IPS-15b (cell line): ENCODE measurements around the gene AHCYL2.
"Not testable (repeated sequence)": the region's sequence is repeated elsewhere in the genome, so short reads cannot be mapped to it uniquely, and the experiment has no call there.

ENCODE experiments used
- H3K27me3 ChIP-seq: one replicate; pipeline ENCODE4 v1.6.1; 2013; ENCODE audit warnings: low read length; ENCODE audit not compliant: control insufficient read depth, insufficient read depth
- H3K36me3 ChIP-seq: one replicate; pipeline ENCODE4 v1.6.1; 2013; ENCODE audit warnings: low read length; ENCODE audit not compliant: control insufficient read depth, insufficient read depth
- H3K4me1 ChIP-seq: one replicate; pipeline ENCODE4 v1.6.1; 2013; ENCODE audit warnings: mild to moderate bottlenecking, low read length; ENCODE audit not compliant: control insufficient read depth, insufficient read depth
- H3K4me3 ChIP-seq: one replicate; pipeline ENCODE4 v1.5.1; 2013; ENCODE audit warnings: low read depth, low read length
- H3K9ac ChIP-seq: one replicate; pipeline ENCODE4 v1.6.1; 2013; ENCODE audit warnings: low read depth, mild to moderate bottlenecking, low read length
- H3K9me3 ChIP-seq: one replicate; pipeline ENCODE4 v1.6.1; 2013; ENCODE audit warnings: mild to moderate bottlenecking, low read length; ENCODE audit not compliant: control insufficient read depth, insufficient read depth

AHCYL2 gene

DNA sequence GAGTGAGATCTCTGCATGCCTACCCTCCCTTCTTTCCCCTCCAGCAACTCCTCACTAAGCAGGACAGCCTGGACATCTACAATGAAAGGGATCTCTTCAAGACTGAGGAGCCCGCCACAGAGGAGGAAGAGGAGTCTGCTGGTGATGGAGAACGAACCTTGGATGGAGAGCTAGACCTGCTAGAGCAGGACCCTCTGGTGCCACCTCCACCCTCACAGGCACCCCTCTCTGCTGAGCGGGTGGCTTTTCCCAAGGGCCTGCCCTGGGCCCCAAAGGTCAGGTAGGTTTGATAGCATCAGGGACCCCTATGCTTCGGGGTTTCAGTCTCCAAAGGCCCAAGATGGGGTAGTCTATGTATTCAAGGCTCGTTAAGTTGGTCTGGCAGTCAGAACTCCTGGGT lies 233.3 kb downstream of the AHCYL2 start:
- Histone ChIP-seq H3K4me3 (no peak overlapping the region), H3K9me3 (no peaks in the 10 kb centered on the region), H3K27me3 (no peaks in the 10 kb centered on the region), H3K9ac (no peak overlapping the region), H3K4me1 (no peaks in the 10 kb centered on the region), H3K36me3 (peaks cover 27% of the 10 kb centered on the region)

DNA sequence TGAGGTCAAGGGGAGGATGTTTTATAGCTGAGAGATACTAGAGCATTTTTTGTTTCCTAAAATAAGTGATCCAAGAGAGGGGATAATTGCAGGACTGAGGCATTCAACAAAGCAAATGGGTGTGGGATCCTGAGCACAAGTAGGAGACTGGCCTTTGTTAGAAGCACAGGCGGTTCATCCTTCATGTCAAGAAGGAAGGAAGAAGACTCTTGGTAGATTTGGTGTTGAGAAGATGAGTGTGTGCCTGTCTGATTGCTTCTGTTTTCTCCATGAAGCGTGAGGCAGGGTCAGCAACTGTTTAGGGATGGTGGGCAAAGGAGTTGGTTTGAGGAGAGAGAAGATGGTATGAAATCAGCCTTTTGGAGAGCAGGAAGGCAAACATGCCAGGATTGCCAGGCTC lies 237.0 kb downstream of the AHCYL2 start:
- peaks cover 20% of the 10 kb centered on the region for H3K36me3 ChIP-seq
- no peaks in the 10 kb centered on the region for H3K4me1 ChIP-seq
- no peak overlapping the region for H3K4me3 ChIP-seq
- no peaks in the 10 kb centered on the region for H3K9me3 ChIP-seq
- H3K9ac ChIP-seq: no peak overlapping the region
- H3K27me3 ChIP-seq: no peaks in the 10 kb centered on the region

DNA sequence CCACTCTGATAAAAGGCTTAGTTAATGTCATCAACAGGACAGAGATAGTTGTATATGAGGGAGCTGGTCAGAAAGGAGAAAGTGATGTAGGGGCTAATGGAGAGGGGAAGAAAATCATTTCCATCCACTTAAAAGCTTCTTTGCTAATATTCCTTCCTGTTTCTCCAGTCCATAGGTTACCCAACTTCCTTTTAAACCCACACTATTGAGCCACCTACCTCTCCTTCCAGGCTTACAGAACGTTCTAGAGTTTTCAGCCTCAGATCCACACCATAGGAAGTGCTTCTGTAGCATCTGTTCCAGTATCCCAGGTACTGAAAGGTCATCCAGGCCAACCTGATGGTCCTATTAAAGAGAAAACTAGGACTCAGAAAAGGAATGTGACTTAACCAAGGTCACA lies 237.6 kb downstream of the AHCYL2 start:
- Histone ChIP-seq H3K9me3 (no peaks in the 10 kb centered on the region), H3K9ac (no peak overlapping the region), H3K36me3 (peaks cover 20% of the 10 kb centered on the region), H3K4me3 (no peak overlapping the region), H3K4me1 (no peaks in the 10 kb centered on the region), H3K27me3 (no peaks in the 10 kb centered on the region)

DNA sequence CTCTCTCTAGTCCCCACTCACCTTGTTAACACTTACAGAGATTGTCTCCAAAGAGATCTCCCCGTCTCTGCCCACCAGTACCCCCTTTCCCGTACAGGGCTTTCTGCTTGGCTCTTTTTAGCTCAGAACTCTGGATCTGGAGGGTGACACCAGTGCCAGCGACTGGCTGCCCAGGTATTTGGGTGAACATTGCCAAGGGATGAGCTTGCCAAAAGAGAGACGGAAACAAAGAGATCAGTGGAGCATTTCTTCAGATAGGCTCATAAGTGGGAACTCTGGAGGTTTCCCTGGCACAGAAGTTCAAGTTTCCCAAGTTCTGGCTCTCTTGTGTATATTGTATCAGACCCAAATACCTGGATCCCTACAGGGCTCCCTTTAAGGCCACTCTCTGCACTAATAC lies 239.4 kb downstream of the AHCYL2 start:
- H3K4me3 ChIP-seq: no peak overlapping the region
- H3K9me3 ChIP-seq: no peaks in the 10 kb centered on the region
- H3K27me3 ChIP-seq: no peaks in the 10 kb centered on the region
- H3K9ac ChIP-seq: no peak overlapping the region
- H3K36me3 ChIP-seq: peaks cover 20% of the 10 kb centered on the region
- no peaks in the 10 kb centered on the region for H3K4me1 ChIP-seq

DNA sequence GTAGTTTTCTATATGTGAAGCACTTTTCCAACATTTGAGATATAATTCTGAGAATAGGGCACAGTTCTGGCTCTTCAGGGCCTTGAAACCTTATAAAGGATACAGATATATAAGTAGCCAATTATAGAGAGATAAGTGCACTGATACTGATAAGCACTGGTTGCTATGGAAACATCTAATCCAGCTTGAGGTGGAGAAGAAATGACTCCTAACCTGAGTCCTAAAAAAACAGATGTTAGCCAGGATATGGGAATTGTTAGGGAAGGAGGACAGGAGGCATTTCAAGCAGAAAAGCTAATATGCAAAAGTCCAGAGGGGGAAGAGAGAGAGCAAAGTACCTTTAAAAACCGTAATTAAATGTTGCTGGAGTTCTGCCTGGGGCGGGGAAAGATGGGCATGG lies 240.2 kb downstream of the AHCYL2 start:
- H3K4me3 ChIP-seq: no peak overlapping the region
- H3K36me3 ChIP-seq: peaks cover 19% of the 10 kb centered on the region
- no peaks in the 10 kb centered on the region for H3K27me3 ChIP-seq
- peaks cover under 1% of the 10 kb centered on the region for H3K4me1 ChIP-seq
- no peak overlapping the region for H3K9ac ChIP-seq
- no peaks in the 10 kb centered on the region for H3K9me3 ChIP-seq

DNA sequence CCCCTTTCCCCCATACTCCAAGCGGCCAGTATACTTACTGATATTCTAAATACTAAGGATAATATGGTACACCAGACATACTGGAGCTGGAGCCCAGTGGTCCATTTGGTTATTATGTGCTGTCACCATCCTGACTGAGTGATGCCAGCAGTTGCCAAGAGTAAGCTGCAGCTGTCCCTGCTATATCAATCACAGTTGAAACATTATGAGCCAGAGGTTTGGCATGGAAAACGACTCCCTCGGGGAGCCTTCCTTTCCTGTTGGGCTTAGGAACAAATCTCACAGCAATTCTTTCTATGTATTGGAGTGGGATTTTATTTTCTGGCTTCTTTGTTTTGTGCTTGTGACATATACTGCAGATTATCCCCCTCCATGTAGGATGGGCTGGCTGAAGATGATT lies 242.0 kb downstream of the AHCYL2 start:
- H3K4me3 ChIP-seq: no peak overlapping the region
- H3K9me3 ChIP-seq: no peaks in the 10 kb centered on the region
- H3K4me1 ChIP-seq: peaks cover 6% of the 10 kb centered on the region
- H3K36me3 ChIP-seq: peaks cover 16% of the 10 kb centered on the region
- no peak overlapping the region for H3K9ac ChIP-seq
- no peaks in the 10 kb centered on the region for H3K27me3 ChIP-seq

DNA sequence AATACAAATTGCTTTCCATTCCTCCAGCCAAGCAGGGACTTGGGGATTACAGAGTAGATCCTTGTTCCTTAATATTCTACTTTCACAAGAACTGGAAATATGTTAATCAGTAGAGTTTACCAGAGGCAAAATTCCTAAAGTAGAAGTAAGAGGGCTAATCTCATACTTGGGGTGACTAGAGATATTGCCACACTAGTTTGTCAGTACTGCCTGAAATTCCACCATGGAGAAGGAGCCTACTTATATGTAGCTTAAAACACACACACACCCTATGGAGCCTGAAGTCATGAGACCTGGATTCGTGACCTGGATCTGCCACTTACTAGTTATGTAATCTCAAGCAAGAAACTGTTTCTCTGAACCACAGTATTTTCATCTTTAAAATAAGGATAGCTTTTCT lies 243.3 kb downstream of the AHCYL2 start:
- Histone ChIP-seq H3K4me1 (peaks cover 6% of the 10 kb centered on the region), H3K4me3 (no peak overlapping the region), H3K9ac (no peak overlapping the region), H3K9me3 (no peaks in the 10 kb centered on the region), H3K36me3 (peaks cover 10% of the 10 kb centered on the region), H3K27me3 (no peaks in the 10 kb centered on the region)

DNA sequence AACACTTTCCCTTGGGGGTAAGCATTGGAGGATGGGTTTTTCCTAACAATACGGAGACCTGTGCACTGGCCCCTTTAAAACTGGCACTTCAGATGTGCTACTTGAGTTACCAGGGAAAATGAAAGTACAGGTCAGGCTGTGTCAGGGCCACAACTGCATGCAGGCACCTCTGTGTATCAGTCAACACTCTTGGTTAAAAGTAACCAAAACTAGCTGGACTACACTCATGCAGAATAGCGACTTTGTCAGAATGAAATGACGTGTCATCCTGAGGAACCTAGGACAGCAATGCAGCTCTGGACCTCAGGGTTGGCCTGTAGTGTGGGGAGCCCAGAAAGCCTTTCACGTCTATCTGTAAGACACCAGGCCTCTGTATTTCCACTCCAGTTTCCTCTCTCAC lies 243.7 kb downstream of the AHCYL2 start:
- H3K9me3 ChIP-seq: no peaks in the 10 kb centered on the region
- no peak overlapping the region for H3K9ac ChIP-seq
- H3K27me3 ChIP-seq: no peaks in the 10 kb centered on the region
- no peak overlapping the region for H3K4me3 ChIP-seq
- peaks cover 10% of the 10 kb centered on the region for H3K36me3 ChIP-seq
- peaks cover 6% of the 10 kb centered on the region for H3K4me1 ChIP-seq

DNA sequence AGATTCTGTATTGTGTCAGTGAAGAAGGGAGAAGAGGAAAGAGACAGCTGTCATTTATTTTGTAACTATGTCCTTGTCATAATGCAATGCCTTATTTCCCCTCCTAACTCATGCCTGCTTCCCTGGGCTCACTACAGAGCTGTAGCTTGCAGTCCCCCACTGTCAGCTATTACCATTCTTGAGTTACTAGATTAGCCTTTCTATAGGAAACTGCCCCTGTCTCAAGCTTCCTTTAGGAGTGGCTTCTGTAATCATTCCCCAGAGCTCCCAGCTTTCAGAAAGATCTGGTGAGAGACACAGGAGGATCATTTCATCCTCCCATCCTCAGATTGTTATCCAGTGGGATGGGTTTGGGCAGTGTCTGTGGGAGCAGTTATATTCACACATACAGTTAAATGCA lies 245.1 kb downstream of the AHCYL2 start:
- no peaks in the 10 kb centered on the region for H3K36me3 ChIP-seq

DNA sequence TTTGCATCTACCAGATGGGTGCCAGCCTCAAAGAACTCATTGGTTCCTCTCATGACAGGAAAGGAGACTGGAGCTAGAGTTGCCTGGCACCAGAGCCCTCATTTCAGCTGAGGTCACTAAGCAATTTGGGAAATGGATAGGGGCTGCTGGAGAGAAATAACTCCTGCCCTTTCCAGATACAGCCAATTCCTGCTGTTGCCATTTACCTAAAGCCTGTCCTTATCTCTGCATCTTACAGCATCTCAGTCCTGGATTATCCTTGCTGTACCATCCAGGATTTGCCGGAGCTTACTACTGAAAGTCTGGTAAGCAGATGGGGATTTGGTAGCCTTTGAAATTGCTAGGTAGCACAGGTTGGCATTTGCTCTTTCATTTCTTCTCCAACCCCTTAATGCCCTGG lies 245.6 kb downstream of the AHCYL2 start:
- H3K27me3 ChIP-seq: no peaks in the 10 kb centered on the region
- H3K36me3 ChIP-seq: no peaks in the 10 kb centered on the region
- no peak overlapping the region for H3K9ac ChIP-seq
- no peak overlapping the region for H3K4me3 ChIP-seq
- no peaks in the 10 kb centered on the region for H3K9me3 ChIP-seq
- peaks cover 6% of the 10 kb centered on the region for H3K4me1 ChIP-seq

More for the DNA sequence above, 245.1 kb downstream of the AHCYL2 start:
- H3K4me3 ChIP-seq: no peak overlapping the region
- H3K9me3 ChIP-seq: no peaks in the 10 kb centered on the region
- H3K27me3 ChIP-seq: no peaks in the 10 kb centered on the region
- H3K9ac ChIP-seq: no peak overlapping the region
- peaks cover 6% of the 10 kb centered on the region for H3K4me1 ChIP-seq

DNA sequence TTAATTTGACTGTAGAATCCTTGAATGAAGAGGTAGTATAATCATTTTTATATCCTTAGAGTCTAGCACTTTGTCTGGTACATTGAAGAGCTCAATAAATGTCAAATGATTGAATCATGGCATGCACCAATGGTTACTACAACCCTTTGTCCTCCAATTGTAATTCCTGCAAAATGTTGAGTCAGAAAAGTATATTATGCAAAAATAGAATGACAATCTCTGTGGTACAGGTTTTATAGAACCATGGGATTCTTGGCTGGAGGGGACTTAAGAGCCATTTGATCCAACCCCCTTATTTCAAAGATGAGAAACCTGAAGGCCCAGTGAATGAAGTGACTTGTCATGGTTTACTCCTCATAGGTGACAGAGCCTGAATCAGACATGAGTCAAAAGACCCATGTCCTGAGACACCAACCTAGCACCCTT lies 246.6 kb downstream of the AHCYL2 start:
- H3K4me1 ChIP-seq: peaks cover 6% of the 10 kb centered on the region
- no peak overlapping the region for H3K9ac ChIP-seq
- H3K27me3 ChIP-seq: no peaks in the 10 kb centered on the region
- no peaks in the 10 kb centered on the region for H3K36me3 ChIP-seq
- no peaks in the 10 kb centered on the region for H3K9me3 ChIP-seq
- no peak overlapping the region for H3K4me3 ChIP-seq

DNA sequence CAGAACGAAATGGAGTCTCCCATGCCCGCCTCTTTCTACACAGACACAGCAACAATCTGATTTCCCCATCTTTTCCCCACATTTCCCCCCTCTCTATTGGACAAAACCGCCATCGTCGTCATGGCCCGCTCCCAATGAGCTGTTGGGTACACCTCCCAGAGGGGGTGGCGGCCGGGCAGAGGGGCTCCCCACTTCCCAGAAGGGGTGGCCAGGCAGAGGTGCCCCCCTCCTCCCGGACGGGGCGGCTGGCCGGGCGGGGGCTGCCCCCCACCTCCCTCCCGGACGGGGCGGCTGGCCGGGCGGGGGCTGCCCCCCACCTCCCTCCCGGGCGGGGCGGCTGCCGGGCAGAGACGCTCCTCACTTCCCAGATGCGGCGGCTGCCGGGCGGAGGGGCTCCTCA lies 251.1 kb downstream of the AHCYL2 start:
- H3K9ac ChIP-seq, H3K27me3 ChIP-seq, H3K4me1 ChIP-seq, H3K9me3 ChIP-seq, H3K36me3 ChIP-seq, H3K4me3 ChIP-seq: not testable (repeated sequence)

DNA sequence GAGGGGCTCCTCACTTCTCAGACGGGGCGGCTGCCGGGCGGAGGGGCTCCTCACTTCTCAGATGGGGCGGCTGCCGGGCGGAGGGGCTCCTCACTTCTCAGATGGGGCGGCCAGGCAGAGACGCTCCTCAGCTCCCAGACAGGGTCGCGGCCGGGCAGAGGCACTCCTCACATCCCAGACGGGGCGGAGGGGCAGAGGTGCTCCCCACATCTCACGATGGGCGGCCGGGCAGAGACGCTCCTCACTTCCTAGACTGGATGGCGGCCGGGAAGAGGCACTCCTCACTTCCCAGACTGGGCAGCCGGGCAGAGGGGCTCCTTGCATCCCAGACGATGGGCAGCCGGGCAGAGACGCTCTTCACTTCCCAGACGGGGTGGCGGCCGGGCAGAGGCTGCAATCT lies 251.6 kb downstream of the AHCYL2 start:
- not testable (repeated sequence) for H3K4me1 ChIP-seq, H3K4me3 ChIP-seq, H3K9me3 ChIP-seq, H3K36me3 ChIP-seq, H3K9ac ChIP-seq, H3K27me3 ChIP-seq
